ENCODE measurements around the gene SHROOM3. TPM values are rescaled to one million over a fixed set of nuclear protein-coding genes. Genes with fewer than 3 reads are reported as not detected.

SHROOM3 gene
- total RNA-seq, 1 donor from 2014 or later = 45.1 TPM

GRCh38 chr4:76488888-76489685 is 54.1 kb downstream of the SHROOM3 start:
- DNase-seq (ENCODE audit: low read depth) = no peak
- no peaks in the 10 kb centered on the region for H3K27me3 ChIP-seq (ENCODE audit: control insufficient read depth, insufficient read depth, low read length)
- no peak for TF ChIP-seq CTCF (IDR thresholded peaks at IDR 0.05; ENCODE audit: insufficient read depth, low read length, poor library complexity, severe bottlenecking)
- no peaks in the 10 kb centered on the region for H3K36me3 ChIP-seq (ENCODE audit: control insufficient read depth, insufficient read depth, low read length)
- no peak overlapping the region for H3K4me3 ChIP-seq (ENCODE audit: low read depth, low read length)

- Histone ChIP-seq H3K36me3 (ENCODE audit: control insufficient read depth, insufficient read depth, low read length) (no peaks in the 10 kb centered on the region), H3K27me3 (ENCODE audit: control insufficient read depth, insufficient read depth, low read length) (no peaks in the 10 kb centered on the region), H3K4me3 (ENCODE audit: low read depth, low read length) (no peak overlapping the region)
- DNase-seq (ENCODE audit: low read depth) = no peak
- no peak for TF ChIP-seq CTCF (IDR thresholded peaks at IDR 0.05; ENCODE audit: insufficient read depth, low read length, poor library complexity, severe bottlenecking)
Measured at GRCh38 chr4:76489686-76490161, 54.7 kb downstream of the SHROOM3 start.

- Histone ChIP-seq H3K36me3 (ENCODE audit: control insufficient read depth, insufficient read depth, low read length) (no peaks in the 10 kb centered on the region), H3K4me3 (ENCODE audit: low read depth, low read length) (no peak overlapping the region), H3K27me3 (ENCODE audit: control insufficient read depth, insufficient read depth, low read length) (no peaks in the 10 kb centered on the region)
- no peak for DNase-seq (ENCODE audit: low read depth)
- TF ChIP-seq CTCF (IDR thresholded peaks at IDR 0.05; ENCODE audit: insufficient read depth, low read length, poor library complexity, severe bottlenecking) = no peak
Measured at GRCh38 chr4:76492055-76492454, 57.0 kb downstream of the SHROOM3 start.

GRCh38 chr4:76494243-76494642 is 59.2 kb downstream of the SHROOM3 start:
- TF ChIP-seq CTCF (IDR thresholded peaks at IDR 0.05; ENCODE audit: insufficient read depth, low read length, poor library complexity, severe bottlenecking) = no peak
- H3K27me3 ChIP-seq (ENCODE audit: control insufficient read depth, insufficient read depth, low read length) = no peaks in the 10 kb centered on the region
- H3K36me3 ChIP-seq (ENCODE audit: control insufficient read depth, insufficient read depth, low read length) = no peaks in the 10 kb centered on the region
- no peak overlapping the region for H3K4me3 ChIP-seq (ENCODE audit: low read depth, low read length)
- DNase-seq (ENCODE audit: low read depth) = no peak

- TF ChIP-seq CTCF (IDR thresholded peaks at IDR 0.05; ENCODE audit: insufficient read depth, low read length, poor library complexity, severe bottlenecking) = no peak
- no peak for DNase-seq (ENCODE audit: low read depth)
- no peaks in the 10 kb centered on the region for H3K27me3 ChIP-seq (ENCODE audit: control insufficient read depth, insufficient read depth, low read length)
Measured at GRCh38 chr4:76494871-76495590, 60.0 kb downstream of the SHROOM3 start.

More at GRCh38 chr4:76494871-76495590, 60.0 kb downstream of the SHROOM3 start:
- Histone ChIP-seq H3K4me3 (ENCODE audit: low read depth, low read length) (no peak overlapping the region), H3K36me3 (ENCODE audit: control insufficient read depth, insufficient read depth, low read length) (no peaks in the 10 kb centered on the region)

All from kidney epithelial cell (primary cell).